H1 (cell line): Measurements from ENCODE around the gene DGCR8. TPM values are rescaled to one million over a fixed set of nuclear protein-coding genes. Genes with fewer than 3 reads are reported as not detected.

Source experiments
- CTCF ChIA-PET: fragments of 300-600 bp; sonication (Branson Sonifier 250); formaldehyde crosslinking; loops from one replicate; lab custom pipeline; 2021; ENCODE audit not compliant: partially characterized antibody; lab: Charles Lee
- POLR2A ChIA-PET: fragments of 300-600 bp; sonication (Branson Sonifier 250); formaldehyde crosslinking; loops from one replicate; lab custom pipeline; 2021; ENCODE audit warnings: inconsistent platforms; ENCODE audit not compliant: partially characterized antibody; lab: Charles Lee
- DNase-seq, 2 experiments: peaks; one replicate each; pipeline versions ENCODE4 v3.0.0 to v3.0.0-alpha.2; 2010 to 2022; ENCODE audit warnings: low spot score in 2 of 2, low read depth in 1 of 2, mixed read lengths in 1 of 2
- FAIRE-seq: peaks from 2 replicates; lab custom pipeline; 2011; peaks lifted over from hg19 to GRCh38; lab: Jason Lieb, UNC
- H2AFZ ChIP-seq: 2 replicates; pipeline ENCODE4 v1.8.1; 2012; ENCODE audit warnings: low read length, inconsistent platforms
- H2AK5ac ChIP-seq: 2 replicates; pipeline ENCODE4 v1.6.1; 2013; ENCODE audit warnings: low read depth, low read length
- H2BK120ac ChIP-seq: replicated peaks from 2 replicates; pipeline ENCODE3; 2013; ENCODE audit warnings: low read depth, low read length, inconsistent platforms
- H2BK12ac ChIP-seq: 2 replicates; pipeline ENCODE4 v1.6.1; 2013; ENCODE audit warnings: low read depth, low read length
- H2BK15ac ChIP-seq: 2 replicates; pipeline ENCODE4 v1.6.1; 2013; ENCODE audit warnings: low read length
- H2BK20ac ChIP-seq: 2 replicates; pipeline ENCODE4 v1.6.1; 2013; ENCODE audit warnings: low read length
- H2BK5ac ChIP-seq: 2 replicates; pipeline ENCODE4 v1.6.1; 2013; ENCODE audit warnings: low read depth, low read length
- H3K14ac ChIP-seq: 2 replicates; pipeline ENCODE4 v1.6.1; 2013; ENCODE audit warnings: inconsistent platforms; ENCODE audit not compliant: insufficient read length
- H3K18ac ChIP-seq: 2 replicates; pipeline ENCODE4 v1.6.1; 2013; ENCODE audit warnings: low read length; ENCODE audit errors: extremely low read depth
- H3K23ac ChIP-seq: 2 replicates; pipeline ENCODE4 v1.6.1; 2013; ENCODE audit warnings: inconsistent platforms; ENCODE audit not compliant: insufficient read length
- H3K23me2 ChIP-seq: 2 replicates; pipeline ENCODE4 v1.6.1; 2013; ENCODE audit warnings: low read depth, low read length
- H3K27ac ChIP-seq: 2 replicates; pipeline ENCODE4 v1.6.1; 2011; ENCODE audit warnings: low read depth, low read length, inconsistent platforms
- H3K27me3 ChIP-seq, 4 experiments: replicated peaks in 1 of 4; 1 replicate in 1 of 4; 2 replicates in 3 of 4; pipeline versions ENCODE4 v1.6.1 to v1.8.1; 2011 to 2013; ENCODE audit warnings: low read length in 3 of 4, mild to moderate bottlenecking in 3 of 4, inconsistent platforms in 2 of 4, mixed read lengths in 2 of 4, moderate library complexity in 1 of 4; ENCODE audit not compliant: control insufficient read depth in 3 of 4, insufficient read depth in 3 of 4; ENCODE audit errors: extremely low read depth in 1 of 4
- H3K36me3 ChIP-seq, 4 experiments: 2 replicates each; pipeline versions ENCODE4 v1.6.1 to v1.8.1; 2011 to 2013; ENCODE audit warnings: mild to moderate bottlenecking in 4 of 4, low read length in 3 of 4, moderate library complexity in 2 of 4, control low read depth in 1 of 4, inconsistent platforms in 1 of 4; ENCODE audit not compliant: insufficient read depth in 4 of 4, control insufficient read depth in 2 of 4
- H3K4ac ChIP-seq: replicated peaks from 2 replicates; pipeline ENCODE3; 2013; ENCODE audit warnings: low read length, low read depth, mixed read lengths, inconsistent platforms; ENCODE audit not compliant: insufficient read length
- H3K4me1 ChIP-seq, 4 experiments: replicated peaks in 1 of 4; 1 replicate in 1 of 4; 2 replicates in 3 of 4; pipeline versions ENCODE4 v1.6.1 to v1.8.1; 2011 to 2013; ENCODE audit warnings: low read length in 3 of 4, inconsistent platforms in 2 of 4, mixed read lengths in 1 of 4; ENCODE audit not compliant: insufficient read depth in 4 of 4, control insufficient read depth in 3 of 4
- H3K4me2 ChIP-seq, 2 experiments: 2 replicates each; pipeline versions ENCODE4 v1.6.1 to v1.8.1; 2011 to 2013; ENCODE audit warnings: low read depth in 2 of 2, low read length in 2 of 2, control low read depth in 1 of 2, inconsistent platforms in 1 of 2, mild to moderate bottlenecking in 1 of 2; ENCODE audit not compliant: insufficient read depth in 1 of 2
- H3K4me3 ChIP-seq, 4 experiments: fragments of 200-600, 300-600 bp in 1 of 4; sonication (generic), shearing (Covaris generic), sonication (Bioruptor Twin) in 1 of 4; 2 replicates each; pipeline versions ENCODE4 v1.5.1 to v1.8.1; 2011 to 2016; ENCODE audit warnings: low read length in 4 of 4, low read depth in 3 of 4, control low read depth in 2 of 4, inconsistent platforms in 2 of 4, mild to moderate bottlenecking in 2 of 4, mixed read lengths in 1 of 4, moderate library complexity in 1 of 4; ENCODE audit not compliant: insufficient read depth in 2 of 4; ENCODE audit errors: extremely low read depth in 1 of 4
- H3K56ac ChIP-seq: replicated peaks from 2 replicates; pipeline ENCODE3; 2013; ENCODE audit warnings: low read depth, mild to moderate bottlenecking, mixed read lengths, low read length, inconsistent platforms; ENCODE audit not compliant: insufficient read length
- H3K79me1 ChIP-seq: 2 replicates; pipeline ENCODE4 v1.6.1; 2013; ENCODE audit warnings: low read depth, low read length, control low read depth
- H3K79me2 ChIP-seq, 2 experiments: 2 replicates each; pipeline versions ENCODE4 v1.6.1 to v1.8.1; 2012 to 2013; ENCODE audit warnings: low read length in 2 of 2, mild to moderate bottlenecking in 2 of 2, inconsistent platforms in 1 of 2; ENCODE audit not compliant: insufficient read depth in 2 of 2, control insufficient read depth in 1 of 2
- H3K9ac ChIP-seq, 4 experiments: replicated peaks in 1 of 4; 1 replicate in 1 of 4; 2 replicates in 3 of 4; pipeline versions ENCODE4 v1.6.1 to v1.8.1; 2011 to 2013; ENCODE audit warnings: low read depth in 3 of 4, low read length in 3 of 4, control low read depth in 2 of 4, mild to moderate bottlenecking in 2 of 4, moderate library complexity in 2 of 4, inconsistent platforms in 1 of 4; ENCODE audit errors: extremely low read depth in 1 of 4
- H3K9me3 ChIP-seq, 2 experiments: 2 replicates each; pipeline versions ENCODE4 v1.6.1 to v1.8.1; 2012 to 2013; ENCODE audit warnings: mild to moderate bottlenecking in 2 of 2, moderate library complexity in 2 of 2, control low read depth in 1 of 2, inconsistent platforms in 1 of 2, low read depth in 1 of 2, low read length in 1 of 2, mixed read lengths in 1 of 2; ENCODE audit not compliant: insufficient read depth in 2 of 2
- H4K20me1 ChIP-seq, 2 experiments: replicated peaks in 1 of 2; 2 replicates each; pipeline versions ENCODE3 to v1.8.1; 2011 to 2013; ENCODE audit warnings: inconsistent platforms in 2 of 2, low read length in 2 of 2, mild to moderate bottlenecking in 1 of 2; ENCODE audit not compliant: insufficient read depth in 2 of 2, control insufficient read depth in 1 of 2
- H4K5ac ChIP-seq: 2 replicates; pipeline ENCODE4 v1.6.1; 2013; ENCODE audit warnings: low read length, low read depth, mixed read lengths, inconsistent platforms; ENCODE audit not compliant: insufficient read length
- H4K8ac ChIP-seq: 2 replicates; pipeline ENCODE4 v1.8.0; 2013; ENCODE audit warnings: mild to moderate bottlenecking, moderate library complexity, low read length, inconsistent platforms; ENCODE audit not compliant: insufficient read depth; ENCODE audit errors: extremely low read depth
- H4K91ac ChIP-seq: replicated peaks from 2 replicates; pipeline ENCODE3; 2013; ENCODE audit warnings: low read length, mixed read lengths, inconsistent platforms; ENCODE audit not compliant: insufficient read length
- CEBPB ChIP-seq: IDR thresholded peaks from 2 replicates; pipeline ENCODE4 v1.6.1; 2012; ENCODE audit warnings: low read depth, low read length
- SUZ12 ChIP-seq: fragments of 200-600 bp; sonication (generic); IDR thresholded peaks from 2 replicates; pipeline ENCODE4 v1.6.1; 2012; ENCODE audit warnings: mild to moderate bottlenecking, inconsistent platforms, low read length, moderate library complexity, mixed read lengths
- TAF1 ChIP-seq: IDR thresholded peaks from 2 replicates; pipeline ENCODE4 v1.6.1; 2011; ENCODE audit warnings: mild to moderate bottlenecking, low read depth, low read length
- USF2 ChIP-seq: IDR thresholded peaks from 2 replicates; pipeline ENCODE4 v1.6.1; 2011; ENCODE audit warnings: low read length, improper control_type of control experiment
- whole genome bisulfite sequencing, 2 experiments: shearing (Covaris generic) in 1 of 2; methylation state at CpG; one replicate each; pipeline versions ENCODE4 v1.1.6 to v1.1.7; 2013 to 2015; ENCODE audit warnings: low lambda C conversion rate in 2 of 2, mixed read lengths in 2 of 2, inconsistent platforms in 1 of 2, low coverage in 1 of 2, missing lambda C conversion rate in 1 of 2; ENCODE audit not compliant: insufficient replicate concordance in 2 of 2, insufficient coverage in 1 of 2, insufficient read length in 1 of 2; ENCODE audit errors: extremely low coverage in 1 of 2, missing lambda C conversion rate in 1 of 2; 5-methylcytosine and 5-hydroxymethylcytosine counted together
- polyA plus RNA-seq, 7 experiments: library from polyadenylated mRNA; depleted of rRNA in 3 of 7; stranded (reverse) in 5 of 7; unstranded in 2 of 7; fragments of >200 nt in 5 of 7; fragments of 200-250 nt in 2 of 7; gene quantifications; 1 replicate in 5 of 7; 2 replicates in 1 of 7; 4 replicates in 1 of 7; pipeline versions ENCODE4 v1.2.1 to v1.2.3, GENCODE V29; 2011 to 2013; ENCODE audit warnings: missing spikeins in 2 of 7, mixed read lengths in 2 of 7
- total RNA-seq: library from RNA; stranded (reverse); fragmentation: NEBNext Ultra II Directional; extraction: Animal tissue kit (Norgen Biotek cat#: 25700); gene quantifications from 2 replicates; pipeline ENCODE4 v1.2.1, GENCODE V29; 2021
- TF ChIP-seq, protein P1 (sequence below): IDR thresholded peaks from 2 replicates; pipeline ENCODE4 v1.6.1; 2012; ENCODE audit warnings: low read length, inconsistent platforms

DGCR8 gene
- total and polyA plus RNA-seq, 2 of the 8 experiments (the other 6 are each of a cell fraction or from before 2014, with no cell fraction given): 23.7 to 43.7 TPM

- H3K27me3 ChIP-seq: no peaks in the 10 kb centered on the region; a peak in 2 of 7 replicates
- H4K8ac ChIP-seq: no peak overlapping the region
- 0 out of 8 replicates have a peak, but pooled peaks cover 0 to 4% (median 0%) of the 10 kb centered on the region in 4 experiments for H3K36me3 ChIP-seq
- no peak overlapping the region for H2BK20ac ChIP-seq
- H3K4me3 ChIP-seq: no peak overlapping the region
- H3K23me2 ChIP-seq: peaks cover 6% of the 10 kb centered on the region; the same call in 1 of the 2 replicates
- no peak overlapping the region for H3K18ac ChIP-seq
- no peak overlapping the region for H3K23ac ChIP-seq
- H2BK120ac ChIP-seq: no peak overlapping the region
- no peak overlapping the region for H2AK5ac ChIP-seq
- no peak overlapping the region for H3K56ac ChIP-seq
- no peak overlapping the region for H3K4ac ChIP-seq
- TF ChIP-seq SUZ12: no peak
- no peak for TF ChIP-seq CEBPB
- TF ChIP-seq, protein P1, sequence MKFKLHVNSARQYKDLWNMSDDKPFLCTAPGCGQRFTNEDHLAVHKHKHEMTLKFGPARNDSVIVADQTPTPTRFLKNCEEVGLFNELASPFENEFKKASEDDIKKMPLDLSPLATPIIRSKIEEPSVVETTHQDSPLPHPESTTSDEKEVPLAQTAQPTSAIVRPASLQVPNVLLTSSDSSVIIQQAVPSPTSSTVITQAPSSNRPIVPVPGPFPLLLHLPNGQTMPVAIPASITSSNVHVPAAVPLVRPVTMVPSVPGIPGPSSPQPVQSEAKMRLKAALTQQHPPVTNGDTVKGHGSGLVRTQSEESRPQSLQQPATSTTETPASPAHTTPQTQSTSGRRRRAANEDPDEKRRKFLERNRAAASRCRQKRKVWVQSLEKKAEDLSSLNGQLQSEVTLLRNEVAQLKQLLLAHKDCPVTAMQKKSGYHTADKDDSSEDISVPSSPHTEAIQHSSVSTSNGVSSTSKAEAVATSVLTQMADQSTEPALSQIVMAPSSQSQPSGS: no peak
- no peak for TF ChIP-seq TAF1
- TF ChIP-seq USF2: no peak
- peaks cover 21% of the 10 kb centered on the region for H3K79me1 ChIP-seq
- DNase-seq: no peak
- no peak for FAIRE-seq
- no peak overlapping the region for H4K91ac ChIP-seq
- no peak overlapping the region for H3K27ac ChIP-seq
- ChIA-PET CTCF (interaction anchor here (1.0 to 2.5 kb wide), 3 partner anchors 17 to 884 kb away, joined by 3 to 13 read pairs (median 11); no protein-coding TSS in a partner anchor), POLR2A (interaction anchor here (0.6 to 10.1 kb wide), 5 partner anchors 10 to 1199 kb away, joined by 3 to 104 read pairs (median 4); partner anchors contain the start of gene TRMT2A)
- no peak overlapping the region for H3K9ac ChIP-seq
- H3K79me2 ChIP-seq: peaks cover 0 to 21% of the 10 kb centered on the region in 2 experiments; a peak in 3 of 4 replicates
- peaks cover 0 to 7% (median 6%) of the 10 kb centered on the region in 4 experiments; a peak in 4 of 7 replicates for H3K4me1 ChIP-seq
- 90% methylated on average over 11 of the region's 13 CpGs; no CpG with 5 or more reads in 1 of the 2 experiments for WGBS, 2 experiments
- H4K5ac ChIP-seq: no peak overlapping the region
- no peak overlapping the region for H2BK5ac ChIP-seq
- no peak overlapping the region for H2BK15ac ChIP-seq
- peaks cover 15 to 36% of the 10 kb centered on the region in 2 experiments for H4K20me1 ChIP-seq
- no peak overlapping the region for H2BK12ac ChIP-seq
- H3K9me3 ChIP-seq: no peaks in the 10 kb centered on the region
- H3K4me2 ChIP-seq: no peak overlapping the region
- no peak overlapping the region for H2AFZ ChIP-seq
- H3K14ac ChIP-seq: no peak overlapping the region
These were observed 57.1 kb downstream of the DGCR8 start for GRCh38 chr22:20137113-20137512.
